Gastrocnemius medialis (tissue), 4 donors: ENCODE measurements around the gene DPYSL4.

Experiments used
- POLR2A ChIP-seq, 2 donors: fragments of 450-650 bp; IDR thresholded peaks; one replicate each; pipeline ENCODE4 v1.6.1; 2017; ENCODE audit warnings: antibody characterized with exemption in 2 of 2, mild to moderate bottlenecking in 2 of 2, moderate library complexity in 2 of 2
- TF ChIP-seq, protein P1 (sequence below), 5 experiments: fragments of 450-650 bp in 3 of 5; fragments of 200-600 bp in 2 of 5; sonication (generic) in 2 of 5; IDR thresholded peaks in 4 of 5; conservative IDR thresholded peaks in 1 of 5; 1 replicate in 4 of 5; 2 replicates in 1 of 5; pipeline ENCODE4 v1.5.1; 2016 to 2019; ENCODE audit warnings: antibody characterized with exemption in 5 of 5, mild to moderate bottlenecking in 3 of 5, moderate library complexity in 3 of 5

DNA sequence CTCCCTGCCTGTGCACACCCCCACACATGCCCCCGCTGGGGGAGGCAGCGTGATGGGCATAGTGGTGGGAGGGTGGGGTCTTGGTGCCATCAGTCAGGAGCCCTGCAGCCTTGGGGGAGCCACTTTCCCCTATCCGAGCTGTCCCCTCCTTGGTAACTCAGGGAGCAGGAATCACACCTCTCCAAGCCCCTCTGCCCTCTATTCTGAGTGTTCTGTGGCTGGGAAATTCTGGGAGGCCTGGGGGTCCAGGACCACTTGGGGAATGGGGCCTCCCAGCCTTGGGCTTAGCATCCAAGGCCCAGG is 11.3 kb downstream of the DPYSL4 start:
- no peak for TF ChIP-seq POLR2A (IDR thresholded peaks at IDR 0.05)
- TF ChIP-seq, protein P1, sequence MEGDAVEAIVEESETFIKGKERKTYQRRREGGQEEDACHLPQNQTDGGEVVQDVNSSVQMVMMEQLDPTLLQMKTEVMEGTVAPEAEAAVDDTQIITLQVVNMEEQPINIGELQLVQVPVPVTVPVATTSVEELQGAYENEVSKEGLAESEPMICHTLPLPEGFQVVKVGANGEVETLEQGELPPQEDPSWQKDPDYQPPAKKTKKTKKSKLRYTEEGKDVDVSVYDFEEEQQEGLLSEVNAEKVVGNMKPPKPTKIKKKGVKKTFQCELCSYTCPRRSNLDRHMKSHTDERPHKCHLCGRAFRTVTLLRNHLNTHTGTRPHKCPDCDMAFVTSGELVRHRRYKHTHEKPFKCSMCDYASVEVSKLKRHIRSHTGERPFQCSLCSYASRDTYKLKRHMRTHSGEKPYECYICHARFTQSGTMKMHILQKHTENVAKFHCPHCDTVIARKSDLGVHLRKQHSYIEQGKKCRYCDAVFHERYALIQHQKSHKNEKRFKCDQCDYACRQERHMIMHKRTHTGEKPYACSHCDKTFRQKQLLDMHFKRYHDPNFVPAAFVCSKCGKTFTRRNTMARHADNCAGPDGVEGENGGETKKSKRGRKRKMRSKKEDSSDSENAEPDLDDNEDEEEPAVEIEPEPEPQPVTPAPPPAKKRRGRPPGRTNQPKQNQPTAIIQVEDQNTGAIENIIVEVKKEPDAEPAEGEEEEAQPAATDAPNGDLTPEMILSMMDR (IDR thresholded peaks at IDR 0.05 in 4 of 5, conservative IDR thresholded peaks at IDR 0.05 in 1 of 5): no peak
